Chondrocyte (in vitro differentiated cells): ENCODE data around the gene MRPS25. TPM values are rescaled to one million over a fixed set of nuclear protein-coding genes. Genes with fewer than 3 reads are reported as not detected.

Experiments
- DNase-seq: peaks from one replicate; pipeline ENCODE4 v3.0.0; 2021; ENCODE audit warnings: mixed read lengths, low spot score
- H3K27ac Mint-ChIP-seq: one replicate; pipeline ENCODE4 v1.8.0; 2021; ENCODE audit warnings: mild to moderate bottlenecking, moderate library complexity, mixed read lengths; ENCODE audit not compliant: unreplicated experiment
- H3K27me3 Mint-ChIP-seq: 2 replicates; pipeline ENCODE4 v1.8.0; 2021; ENCODE audit warnings: low read depth, mixed read lengths
- H3K36me3 Mint-ChIP-seq: 2 replicates; pipeline ENCODE4 v1.8.0; 2021; ENCODE audit warnings: low read depth, mixed read lengths
- H3K4me1 Mint-ChIP-seq: 2 replicates; pipeline ENCODE4 v1.8.0; 2021; ENCODE audit warnings: low read depth, mild to moderate bottlenecking, mixed read lengths
- H3K4me3 Mint-ChIP-seq: one replicate; pipeline ENCODE4 v1.8.0; 2021; ENCODE audit warnings: mild to moderate bottlenecking, moderate library complexity, mixed read lengths; ENCODE audit not compliant: unreplicated experiment
- H3K9me3 Mint-ChIP-seq: 2 replicates; pipeline ENCODE4 v1.8.0; 2021; ENCODE audit warnings: low read depth, mixed read lengths
- total RNA-seq: library from RNA; stranded (reverse); gene quantifications from 3 replicates; pipeline ENCODE4 v1.2.1, GENCODE V29; 2021
- TF ChIP-seq, protein P1 (sequence below): fragments of 200-600 bp; sonication (generic); IDR thresholded peaks from 2 replicates; pipeline ENCODE4 v1.5.0; 2021; ENCODE audit warnings: antibody characterized with exemption, mild to moderate bottlenecking, moderate library complexity

Gene MRPS25
- total RNA-seq, 1 donor from 2014 or later, result 29.5 TPM

DNA sequence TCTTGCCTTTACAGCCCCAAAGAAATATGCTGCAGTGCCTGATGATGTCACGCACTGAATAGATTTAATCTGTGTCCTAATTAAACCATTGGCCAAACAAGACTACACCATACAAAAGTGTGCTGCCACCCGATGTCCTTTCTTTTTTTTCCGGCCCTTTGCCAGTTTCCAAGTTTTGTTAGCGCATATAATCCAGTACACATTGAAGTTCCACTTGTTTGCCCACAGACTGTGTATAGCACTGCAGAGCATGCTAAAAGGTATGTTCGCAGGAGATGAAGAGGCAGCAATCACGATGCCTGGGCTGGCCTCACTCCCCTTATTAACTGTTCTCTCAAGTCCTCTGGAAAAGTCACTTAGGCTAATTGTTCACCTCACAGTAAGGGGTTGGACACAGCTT is 26.8 kb downstream of the MRPS25 start:
- Mint-ChIP-seq H3K4me1 (peaks cover 9% of the 10 kb centered on the region), H3K9me3 (no peaks in the 10 kb centered on the region), H3K27me3 (no peaks in the 10 kb centered on the region), H3K36me3 (peaks cover 28% of the 10 kb centered on the region), H3K4me3 (no peak overlapping the region), H3K27ac (no peak overlapping the region)
- DNase-seq, result no peak
- TF ChIP-seq, protein P1, sequence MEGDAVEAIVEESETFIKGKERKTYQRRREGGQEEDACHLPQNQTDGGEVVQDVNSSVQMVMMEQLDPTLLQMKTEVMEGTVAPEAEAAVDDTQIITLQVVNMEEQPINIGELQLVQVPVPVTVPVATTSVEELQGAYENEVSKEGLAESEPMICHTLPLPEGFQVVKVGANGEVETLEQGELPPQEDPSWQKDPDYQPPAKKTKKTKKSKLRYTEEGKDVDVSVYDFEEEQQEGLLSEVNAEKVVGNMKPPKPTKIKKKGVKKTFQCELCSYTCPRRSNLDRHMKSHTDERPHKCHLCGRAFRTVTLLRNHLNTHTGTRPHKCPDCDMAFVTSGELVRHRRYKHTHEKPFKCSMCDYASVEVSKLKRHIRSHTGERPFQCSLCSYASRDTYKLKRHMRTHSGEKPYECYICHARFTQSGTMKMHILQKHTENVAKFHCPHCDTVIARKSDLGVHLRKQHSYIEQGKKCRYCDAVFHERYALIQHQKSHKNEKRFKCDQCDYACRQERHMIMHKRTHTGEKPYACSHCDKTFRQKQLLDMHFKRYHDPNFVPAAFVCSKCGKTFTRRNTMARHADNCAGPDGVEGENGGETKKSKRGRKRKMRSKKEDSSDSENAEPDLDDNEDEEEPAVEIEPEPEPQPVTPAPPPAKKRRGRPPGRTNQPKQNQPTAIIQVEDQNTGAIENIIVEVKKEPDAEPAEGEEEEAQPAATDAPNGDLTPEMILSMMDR, result no peak

DNA sequence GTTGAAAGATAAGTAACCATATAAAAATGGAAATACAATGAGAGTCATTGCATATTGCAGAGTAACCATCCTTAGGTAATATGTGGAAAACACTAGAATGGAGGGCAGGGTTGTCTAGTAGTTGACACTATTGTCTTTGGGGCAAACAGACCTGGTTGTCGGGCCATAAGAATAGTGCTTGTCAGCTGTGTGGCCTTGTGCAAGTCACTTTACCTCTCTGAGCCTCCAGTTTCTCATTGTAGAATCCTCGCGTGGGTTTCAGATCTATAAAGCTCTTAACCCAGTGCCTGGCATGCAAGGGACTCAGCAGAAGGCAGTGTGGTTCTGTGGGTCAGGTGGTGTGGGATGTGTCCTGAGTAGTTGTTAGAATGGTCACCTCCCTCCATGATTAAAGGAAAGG is 32.0 kb downstream of the MRPS25 start:
- no peaks in the 10 kb centered on the region for H3K9me3 Mint-ChIP-seq
- TF ChIP-seq, protein P1, result no peak
- H3K4me1 Mint-ChIP-seq, result no peaks in the 10 kb centered on the region
- H3K27ac Mint-ChIP-seq, result no peak overlapping the region
- peaks cover 22% of the 10 kb centered on the region for H3K36me3 Mint-ChIP-seq
- no peak overlapping the region for H3K4me3 Mint-ChIP-seq
- DNase-seq, result no peak
- H3K27me3 Mint-ChIP-seq, result no peaks in the 10 kb centered on the region

DNA sequence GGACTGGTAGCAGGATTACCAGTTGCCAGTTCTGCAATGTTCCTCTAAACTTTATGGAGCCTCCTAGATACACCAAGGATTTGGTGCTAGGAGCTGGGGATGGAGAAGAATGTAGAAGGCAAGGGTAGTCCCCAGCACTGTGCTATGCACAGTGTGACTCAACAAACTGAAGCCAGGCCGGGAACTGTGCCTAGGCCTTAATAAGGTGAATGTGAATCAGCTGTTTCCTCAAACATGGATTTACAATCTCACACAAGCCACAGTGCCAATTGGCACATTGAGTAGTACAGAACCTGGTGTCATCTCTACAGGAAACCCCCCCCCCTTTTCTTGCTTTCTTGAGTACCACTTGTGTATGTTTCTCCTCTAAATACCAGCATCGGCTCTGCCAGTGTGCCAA is 32.5 kb downstream of the MRPS25 start:
- Mint-ChIP-seq H3K36me3 (peaks cover 20% of the 10 kb centered on the region), H3K9me3 (no peaks in the 10 kb centered on the region), H3K4me1 (no peaks in the 10 kb centered on the region), H3K27ac (no peak overlapping the region), H3K4me3 (no peak overlapping the region), H3K27me3 (no peaks in the 10 kb centered on the region)
- DNase-seq, result no peak
- TF ChIP-seq, protein P1, result no peak

- no peaks in the 10 kb centered on the region for H3K9me3 Mint-ChIP-seq
- H3K27ac Mint-ChIP-seq, result no peak overlapping the region
- no peak for DNase-seq
- H3K4me3 Mint-ChIP-seq, result no peak overlapping the region
- H3K27me3 Mint-ChIP-seq, result no peaks in the 10 kb centered on the region
- TF ChIP-seq, protein P1, result no peak
- H3K4me1 Mint-ChIP-seq, result no peaks in the 10 kb centered on the region
- peaks cover 32% of the 10 kb centered on the region for H3K36me3 Mint-ChIP-seq
Observed at GRCh38 chr3:15029625-15030024, 35.5 kb downstream of the MRPS25 start.

GRCh38 chr3:15023719-15024118 is 41.4 kb downstream of the MRPS25 start:
- Mint-ChIP-seq H3K36me3 (peaks cover 31% of the 10 kb centered on the region), H3K27me3 (no peaks in the 10 kb centered on the region), H3K4me3 (no peak overlapping the region), H3K9me3 (no peaks in the 10 kb centered on the region), H3K4me1 (no peaks in the 10 kb centered on the region), H3K27ac (no peak overlapping the region)
- TF ChIP-seq, protein P1, result no peak
- DNase-seq, result no peak
